Measurements from ENCODE around the gene CMPK1. TPM values are rescaled to one million over a fixed set of nuclear protein-coding genes. Genes with fewer than 3 reads are reported as not detected.

Gene CMPK1
- total and polyA plus RNA-seq, 2 experiments from 2014 or later, result 141 to 146 TPM

GRCh38 chr1:47403321-47403910 lies 69.8 kb downstream of the CMPK1 start:
- Histone ChIP-seq H3K36me3 (ENCODE audit: low read depth) (no peaks in the 10 kb centered on the region), H3F3A (ENCODE audit: insufficient read depth) (peaks cover 20% of the 10 kb centered on the region), H4K20me1 (ENCODE audit: insufficient read depth) (no peaks in the 10 kb centered on the region), H3K27ac (no peak overlapping the region), H3K9me2 (ENCODE audit: insufficient read depth) (no peaks in the 10 kb centered on the region), H2AFZ (no peak overlapping the region), H3K4me1 (ENCODE audit: insufficient read depth) (peaks cover 21% of the 10 kb centered on the region), H3K4me3 (no peak overlapping the region), H3K4me2 (ENCODE audit: unreplicated experiment) (no peak overlapping the region), H3K9ac (no peak overlapping the region), H3K9me3 (ENCODE audit: low read depth) (no peaks in the 10 kb centered on the region), H3K27me3 (replicated peaks; ENCODE audit: insufficient read depth) (no peaks in the 10 kb centered on the region), H3K79me2 (ENCODE audit: insufficient read depth) (no peaks in the 10 kb centered on the region)
- no peak for DNase-seq
- in situ Hi-C loops (cut with MboI), result no loop called here
- 93 to 96% methylated on average over 4 of the region's 4 CpGs for WGBS, 2 experiments (ENCODE audit: low coverage in 1 of 2, low lambda C conversion rate in 2 of 2, missing lambda C conversion rate in 2 of 2)
- TF ChIP-seq EZH2phosphoT487 (IDR thresholded peaks at IDR 0.05; ENCODE audit: insufficient read depth, low read depth) (no peak), EZH2 (IDR thresholded peaks at IDR 0.05; ENCODE audit: insufficient read depth, poor library complexity, severe bottlenecking) (no peak)

- peaks cover 44% of the 10 kb centered on the region for H3K4me1 ChIP-seq (ENCODE audit: insufficient read depth)
- H2AFZ ChIP-seq, result no peak overlapping the region
- peaks cover 43% of the 10 kb centered on the region for H3F3A ChIP-seq (ENCODE audit: insufficient read depth)
- no peak for DNase-seq
- H3K27ac ChIP-seq, result no peak overlapping the region
- H3K4me3 ChIP-seq, result no peak overlapping the region
- H3K79me2 ChIP-seq (ENCODE audit: insufficient read depth), result no peaks in the 10 kb centered on the region
- H3K4me2 ChIP-seq (ENCODE audit: unreplicated experiment), result no peak overlapping the region
- H3K9me3 ChIP-seq (ENCODE audit: low read depth), result no peaks in the 10 kb centered on the region
- in situ Hi-C loops (cut with MboI), result no loop called here
- no peaks in the 10 kb centered on the region for H3K9me2 ChIP-seq (ENCODE audit: insufficient read depth)
- TF ChIP-seq EZH2 (IDR thresholded peaks at IDR 0.05; ENCODE audit: insufficient read depth, poor library complexity, severe bottlenecking) (no peak), EZH2phosphoT487 (IDR thresholded peaks at IDR 0.05; ENCODE audit: insufficient read depth, low read depth) (no peak)
- 61 to 66% methylated on average over 5 of the region's 5 CpGs for WGBS, 2 experiments (ENCODE audit: low coverage in 1 of 2, low lambda C conversion rate in 2 of 2, missing lambda C conversion rate in 2 of 2)
- H4K20me1 ChIP-seq (ENCODE audit: insufficient read depth), result no peaks in the 10 kb centered on the region
- no peaks in the 10 kb centered on the region for H3K36me3 ChIP-seq (ENCODE audit: low read depth)
- no peak overlapping the region for H3K9ac ChIP-seq
- H3K27me3 ChIP-seq (replicated peaks; ENCODE audit: insufficient read depth), result no peaks in the 10 kb centered on the region
These were observed 72.1 kb downstream of the CMPK1 start for GRCh38 chr1:47405697-47406096.

GRCh38 chr1:47406966-47407365 lies 73.4 kb downstream of the CMPK1 start:
- Histone ChIP-seq H3K9me2 (ENCODE audit: insufficient read depth) (no peaks in the 10 kb centered on the region), H3K4me2 (ENCODE audit: unreplicated experiment) (peak overlapping the region; percentile 2), H3K27ac (no peak overlapping the region), H2AFZ (no peak overlapping the region), H3K9ac (no peak overlapping the region), H3K27me3 (replicated peaks; ENCODE audit: insufficient read depth) (no peaks in the 10 kb centered on the region), H3F3A (ENCODE audit: insufficient read depth) (peaks cover 54% of the 10 kb centered on the region), H3K9me3 (ENCODE audit: low read depth) (no peaks in the 10 kb centered on the region), H3K36me3 (ENCODE audit: low read depth) (no peaks in the 10 kb centered on the region), H3K4me1 (ENCODE audit: insufficient read depth) (peaks cover 57% of the 10 kb centered on the region), H3K79me2 (ENCODE audit: insufficient read depth) (no peaks in the 10 kb centered on the region), H3K4me3 (no peak overlapping the region), H4K20me1 (ENCODE audit: insufficient read depth) (no peaks in the 10 kb centered on the region)
- in situ Hi-C loops (cut with MboI), result no loop called here
- TF ChIP-seq EZH2phosphoT487 (IDR thresholded peaks at IDR 0.05; ENCODE audit: insufficient read depth, low read depth) (no peak), EZH2 (IDR thresholded peaks at IDR 0.05; ENCODE audit: insufficient read depth, poor library complexity, severe bottlenecking) (no peak)
- WGBS, 2 experiments (ENCODE audit: low coverage in 1 of 2, low lambda C conversion rate in 2 of 2, missing lambda C conversion rate in 2 of 2), result 79 to 88% methylated on average over 5 of the region's 5 CpGs
- peak; percentile 22 for DNase-seq

- H3K36me3 ChIP-seq (ENCODE audit: low read depth), result no peaks in the 10 kb centered on the region
- WGBS, 2 experiments (ENCODE audit: low coverage in 1 of 2, low lambda C conversion rate in 2 of 2, missing lambda C conversion rate in 2 of 2), result 33 to 35% methylated on average over 3 of the region's 3 CpGs
These were observed 73.9 kb downstream of the CMPK1 start for GRCh38 chr1:47407481-47407880.

More at GRCh38 chr1:47407481-47407880, 73.9 kb downstream of the CMPK1 start:
- Histone ChIP-seq H2AFZ (no peak overlapping the region), H4K20me1 (ENCODE audit: insufficient read depth) (no peaks in the 10 kb centered on the region), H3K4me1 (ENCODE audit: insufficient read depth) (peaks cover 58% of the 10 kb centered on the region), H3K9ac (no peak overlapping the region), H3K27me3 (replicated peaks; ENCODE audit: insufficient read depth) (no peaks in the 10 kb centered on the region), H3K27ac (no peak overlapping the region), H3F3A (ENCODE audit: insufficient read depth) (peaks cover 54% of the 10 kb centered on the region), H3K4me2 (ENCODE audit: unreplicated experiment) (peak overlapping the region; percentile 2), H3K9me3 (ENCODE audit: low read depth) (no peaks in the 10 kb centered on the region), H3K9me2 (ENCODE audit: insufficient read depth) (no peaks in the 10 kb centered on the region), H3K79me2 (ENCODE audit: insufficient read depth) (no peaks in the 10 kb centered on the region), H3K4me3 (no peak overlapping the region)
- TF ChIP-seq EZH2 (IDR thresholded peaks at IDR 0.05; ENCODE audit: insufficient read depth, poor library complexity, severe bottlenecking) (no peak), EZH2phosphoT487 (IDR thresholded peaks at IDR 0.05; ENCODE audit: insufficient read depth, low read depth) (no peak)
- in situ Hi-C loops (cut with MboI), result no loop called here
- peak; percentile 75 for DNase-seq
